AG04449 (cell line): ENCODE results near the gene CLEC4F.
"Not testable (repeated sequence)": the region's sequence is repeated elsewhere in the genome, so short reads cannot be mapped to it uniquely, and the experiment has no call there.

ENCODE experiments used
- CTCF ChIA-PET: fragments of 350-600 bp; formaldehyde crosslinking; extraction: SDS; loops from one replicate; lab custom pipeline; 2021; ENCODE audit warnings: antibody characterized with exemption; lab: Yijun Ruan, JAX
- POLR2A ChIA-PET: fragments of 400-600, 350-600 bp; formaldehyde crosslinking; extraction: SDS; loops from one replicate; lab custom pipeline; 2020; ENCODE audit warnings: antibody characterized with exemption, inconsistent platforms; lab: Yijun Ruan, JAX
- DNase-seq: peaks from one replicate; pipeline ENCODE4 v3.0.0-alpha.2; 2010; ENCODE audit warnings: low read depth, low spot score
- H3K4me3 ChIP-seq: 2 replicates; pipeline ENCODE4 v1.5.1; 2011; ENCODE audit warnings: low read depth, mild to moderate bottlenecking, control low read depth, low read length
- TF ChIP-seq, protein P1 (sequence below): IDR thresholded peaks from one replicate; pipeline ENCODE4 v1.5.1; 2011; ENCODE audit warnings: mild to moderate bottlenecking, moderate library complexity, low read length, control low read depth, inconsistent platforms; ENCODE audit not compliant: insufficient read depth; ENCODE audit errors: missing control alignments

CLEC4F gene

DNA sequence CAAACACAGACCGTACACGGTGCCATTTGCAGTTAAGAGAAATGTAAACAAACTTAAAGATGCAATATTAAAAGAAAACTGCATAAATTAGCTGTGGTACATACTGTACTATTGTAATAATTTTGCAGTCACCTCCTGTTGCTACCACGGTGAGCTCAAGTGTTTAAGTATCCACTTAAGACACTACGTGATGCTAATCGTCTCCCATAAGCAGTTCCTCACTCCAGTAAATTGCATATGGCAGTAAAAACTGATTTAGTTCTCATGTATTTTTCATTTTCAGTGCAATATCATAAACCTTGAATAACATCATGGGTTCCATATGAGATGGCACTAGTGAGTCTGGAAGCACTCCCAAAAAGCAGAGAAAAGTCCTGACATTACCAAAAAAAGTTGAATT is 14.4 kb downstream of the CLEC4F start:
- ChIA-PET CTCF (no interaction called here), POLR2A (no interaction called here)
- no peak for DNase-seq
- TF ChIP-seq, protein P1, sequence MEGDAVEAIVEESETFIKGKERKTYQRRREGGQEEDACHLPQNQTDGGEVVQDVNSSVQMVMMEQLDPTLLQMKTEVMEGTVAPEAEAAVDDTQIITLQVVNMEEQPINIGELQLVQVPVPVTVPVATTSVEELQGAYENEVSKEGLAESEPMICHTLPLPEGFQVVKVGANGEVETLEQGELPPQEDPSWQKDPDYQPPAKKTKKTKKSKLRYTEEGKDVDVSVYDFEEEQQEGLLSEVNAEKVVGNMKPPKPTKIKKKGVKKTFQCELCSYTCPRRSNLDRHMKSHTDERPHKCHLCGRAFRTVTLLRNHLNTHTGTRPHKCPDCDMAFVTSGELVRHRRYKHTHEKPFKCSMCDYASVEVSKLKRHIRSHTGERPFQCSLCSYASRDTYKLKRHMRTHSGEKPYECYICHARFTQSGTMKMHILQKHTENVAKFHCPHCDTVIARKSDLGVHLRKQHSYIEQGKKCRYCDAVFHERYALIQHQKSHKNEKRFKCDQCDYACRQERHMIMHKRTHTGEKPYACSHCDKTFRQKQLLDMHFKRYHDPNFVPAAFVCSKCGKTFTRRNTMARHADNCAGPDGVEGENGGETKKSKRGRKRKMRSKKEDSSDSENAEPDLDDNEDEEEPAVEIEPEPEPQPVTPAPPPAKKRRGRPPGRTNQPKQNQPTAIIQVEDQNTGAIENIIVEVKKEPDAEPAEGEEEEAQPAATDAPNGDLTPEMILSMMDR = no peak
- H3K4me3 ChIP-seq = no peak overlapping the region

DNA sequence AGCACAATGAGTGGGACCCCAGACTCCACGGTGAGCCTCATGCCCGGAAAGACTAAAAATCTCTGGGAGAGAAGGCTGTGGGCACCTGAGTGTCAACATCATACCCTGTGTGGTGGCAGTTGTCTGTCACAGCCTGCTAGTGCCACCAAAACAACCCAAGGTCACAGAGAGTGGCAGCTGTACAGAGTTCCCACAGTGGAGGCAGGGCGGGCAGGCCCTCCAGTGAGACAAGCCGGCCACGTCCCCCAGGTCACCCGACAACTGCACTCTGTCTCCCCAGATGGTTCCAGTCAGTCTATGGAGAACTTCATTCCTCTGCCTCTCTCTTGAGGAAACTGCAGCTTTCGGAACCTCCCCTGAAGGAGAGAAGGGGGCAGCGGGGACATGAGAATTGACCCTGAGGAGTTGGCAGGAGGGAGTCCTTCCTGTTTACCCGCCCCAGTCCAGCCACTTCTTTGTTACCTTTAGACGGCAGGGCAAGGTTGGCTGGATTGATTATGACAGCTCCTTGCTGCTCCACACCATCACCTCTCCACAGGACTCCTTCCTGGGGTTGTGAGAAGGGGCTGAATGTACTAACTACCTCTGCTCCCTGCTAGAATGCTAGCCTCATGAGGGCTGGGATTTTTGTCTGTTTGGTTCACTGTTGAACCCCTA is 18.7 kb downstream of the CLEC4F start:
- TF ChIP-seq, protein P1 = no peak
- CTCF ChIA-PET = no interaction called here
- POLR2A ChIA-PET = no interaction called here
- no peak overlapping the region for H3K4me3 ChIP-seq
- DNase-seq = no peak

GRCh38 chr2:70799706-70800105 is 20.7 kb downstream of the CLEC4F start:
- POLR2A ChIA-PET = no interaction called here

DNA sequence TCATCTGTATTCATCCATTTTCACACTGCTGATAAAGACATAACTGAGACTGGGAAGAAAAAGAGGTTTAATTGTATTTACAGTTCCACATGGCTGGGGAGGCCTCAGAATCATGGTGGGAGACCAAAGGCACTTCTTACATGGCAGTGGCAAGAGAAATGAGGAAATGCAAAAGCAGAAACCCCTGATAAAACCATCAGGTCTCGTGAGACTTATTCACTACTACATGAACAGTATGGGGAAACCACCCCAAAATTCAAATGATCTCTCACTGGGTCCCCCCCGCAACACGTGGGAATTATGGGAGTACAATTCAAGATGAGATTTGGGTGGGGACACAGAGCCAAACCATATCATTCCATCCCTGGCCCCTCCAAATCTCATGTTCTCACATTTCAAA is 22.4 kb downstream of the CLEC4F start:
- DNase-seq, POLR2A ChIA-PET, H3K4me3 ChIP-seq: not testable (repeated sequence)
- CTCF ChIA-PET = interaction anchor here (1.1 kb wide), 1 partner anchor 10 kb away, joined by 4 read pairs; no protein-coding TSS in a partner anchor

More at GRCh38 chr2:70799706-70800105, 20.7 kb downstream of the CLEC4F start:
- TF ChIP-seq, protein P1 = no peak
- CTCF ChIA-PET = no interaction called here
- DNase-seq = no peak
- H3K4me3 ChIP-seq = no peak overlapping the region

DNA sequence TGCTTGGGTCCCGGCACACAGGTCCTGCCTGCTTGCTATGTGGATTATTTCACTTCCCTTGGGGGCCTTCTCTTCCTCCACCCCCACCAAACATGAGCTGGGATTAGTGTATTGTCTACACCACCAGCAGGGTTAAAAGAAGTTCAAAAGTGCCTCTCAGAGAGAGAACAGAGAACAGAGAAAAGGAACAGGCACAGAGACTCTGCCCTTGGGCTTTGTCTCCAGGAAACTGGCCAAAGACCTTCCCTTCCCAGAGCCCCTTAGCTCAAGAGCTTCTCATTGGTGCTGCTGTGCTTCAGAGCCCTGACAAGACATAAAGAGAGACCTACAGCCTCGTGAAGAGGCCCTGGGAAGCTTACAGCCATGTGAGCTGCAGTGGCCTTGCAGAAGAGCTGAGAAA is 22.9 kb downstream of the CLEC4F start:
- H3K4me3 ChIP-seq = no peak overlapping the region
- DNase-seq = no peak
- ChIA-PET POLR2A (no interaction called here), CTCF (interaction anchor here (0.5 to 1.1 kb wide), 2 partner anchors 9 to 13 kb away, joined by 4 read pairs; no protein-coding TSS in a partner anchor)
- TF ChIP-seq, protein P1 = no peak

DNA sequence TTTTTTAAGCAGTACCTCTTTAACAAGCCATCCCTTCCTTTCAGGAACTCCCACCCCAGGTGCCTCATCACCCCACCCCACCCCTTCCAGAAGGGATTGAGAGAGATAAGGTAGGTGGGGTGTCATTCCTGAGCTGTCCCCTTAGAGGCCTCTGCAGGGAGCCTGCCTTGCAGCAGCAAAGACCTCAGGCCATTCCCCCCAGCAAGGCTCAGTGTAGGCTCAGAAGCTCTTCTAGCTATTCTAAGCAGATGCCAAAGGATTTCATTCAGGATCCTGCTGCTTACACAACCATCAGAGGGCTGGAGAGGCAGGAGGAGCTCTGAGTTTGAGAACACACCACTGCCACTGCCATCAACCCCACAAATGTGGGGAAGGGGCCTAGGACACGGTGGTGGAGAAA is 24.1 kb downstream of the CLEC4F start:
- TF ChIP-seq, protein P1 = no peak
- no peak for DNase-seq
- ChIA-PET POLR2A (no interaction called here), CTCF (no interaction called here)
- H3K4me3 ChIP-seq = no peak overlapping the region
